ENCODE data around the gene ANKRD27. TPM values are rescaled to one million over a fixed set of nuclear protein-coding genes. Genes with fewer than 3 reads are reported as not detected.

Gene ANKRD27
- total RNA-seq, 1 donor from 2014 or later: 32.4 TPM

- DNase-seq (ENCODE audit: extremely low spot score in 2 of 2): no peak
- TF ChIP-seq, protein P1, sequence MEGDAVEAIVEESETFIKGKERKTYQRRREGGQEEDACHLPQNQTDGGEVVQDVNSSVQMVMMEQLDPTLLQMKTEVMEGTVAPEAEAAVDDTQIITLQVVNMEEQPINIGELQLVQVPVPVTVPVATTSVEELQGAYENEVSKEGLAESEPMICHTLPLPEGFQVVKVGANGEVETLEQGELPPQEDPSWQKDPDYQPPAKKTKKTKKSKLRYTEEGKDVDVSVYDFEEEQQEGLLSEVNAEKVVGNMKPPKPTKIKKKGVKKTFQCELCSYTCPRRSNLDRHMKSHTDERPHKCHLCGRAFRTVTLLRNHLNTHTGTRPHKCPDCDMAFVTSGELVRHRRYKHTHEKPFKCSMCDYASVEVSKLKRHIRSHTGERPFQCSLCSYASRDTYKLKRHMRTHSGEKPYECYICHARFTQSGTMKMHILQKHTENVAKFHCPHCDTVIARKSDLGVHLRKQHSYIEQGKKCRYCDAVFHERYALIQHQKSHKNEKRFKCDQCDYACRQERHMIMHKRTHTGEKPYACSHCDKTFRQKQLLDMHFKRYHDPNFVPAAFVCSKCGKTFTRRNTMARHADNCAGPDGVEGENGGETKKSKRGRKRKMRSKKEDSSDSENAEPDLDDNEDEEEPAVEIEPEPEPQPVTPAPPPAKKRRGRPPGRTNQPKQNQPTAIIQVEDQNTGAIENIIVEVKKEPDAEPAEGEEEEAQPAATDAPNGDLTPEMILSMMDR (IDR thresholded peaks at IDR 0.05): no peak
- TF ChIP-seq POLR2AphosphoS5 (IDR thresholded peaks at IDR 0.05; ENCODE audit: insufficient read depth in 1 of 2, low read depth in 1 of 2) (no peak), POLR2A (IDR thresholded peaks at IDR 0.05) (no peak)
- Histone ChIP-seq H3K36me3 (peaks cover 0 to 65% of the 10 kb centered on the region in 2 donors), H3K4me1 (no peaks in the 10 kb centered on the region), H3K9me3 (no peaks in the 10 kb centered on the region), H3K4me3 (no peak overlapping the region), H3K27me3 (no peaks in the 10 kb centered on the region), H3K27ac (no peak overlapping the region)
- intact Hi-C loops (cut with DNase I): no loop called here
These were observed 43.6 kb downstream of the ANKRD27 start for GRCh38 chr19:32631381-32631780.

DNA sequence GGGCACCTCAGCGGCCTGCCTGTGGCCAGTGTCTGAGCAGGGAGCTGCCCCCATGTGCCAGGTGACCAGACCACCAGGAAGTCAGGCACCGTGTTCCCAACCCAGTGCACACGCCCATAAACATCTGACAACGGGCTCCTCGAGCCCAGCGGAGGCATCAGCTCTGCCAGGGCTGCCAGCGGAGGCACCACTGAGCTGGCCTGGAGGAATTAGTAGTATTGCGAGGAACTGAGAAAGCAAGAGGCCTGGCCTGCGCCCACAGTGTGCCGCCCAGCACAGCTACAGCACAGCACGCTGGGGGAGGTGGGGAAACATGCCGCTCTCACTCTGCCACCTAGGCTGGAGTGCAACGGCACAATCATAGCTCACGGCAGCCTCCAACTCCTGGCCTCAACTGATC, 44.6 kb downstream of the ANKRD27 start:
- H3K9me3 ChIP-seq: no peaks in the 10 kb centered on the region
- no peak overlapping the region for H3K4me3 ChIP-seq
- H3K27me3 ChIP-seq: no peaks in the 10 kb centered on the region
- H3K36me3 ChIP-seq: peaks cover 0 to 66% of the 10 kb centered on the region in 2 donors
- no peak for DNase-seq (ENCODE audit: extremely low spot score in 2 of 2)
- no peaks in the 10 kb centered on the region for H3K4me1 ChIP-seq
- H3K27ac ChIP-seq: no peak overlapping the region
- TF ChIP-seq, protein P1 (IDR thresholded peaks at IDR 0.05): no peak
- TF ChIP-seq POLR2AphosphoS5 (IDR thresholded peaks at IDR 0.05; ENCODE audit: insufficient read depth in 1 of 2, low read depth in 1 of 2) (no peak), POLR2A (IDR thresholded peaks at IDR 0.05) (no peak)
- intact Hi-C loops (cut with DNase I): no loop called here

DNA sequence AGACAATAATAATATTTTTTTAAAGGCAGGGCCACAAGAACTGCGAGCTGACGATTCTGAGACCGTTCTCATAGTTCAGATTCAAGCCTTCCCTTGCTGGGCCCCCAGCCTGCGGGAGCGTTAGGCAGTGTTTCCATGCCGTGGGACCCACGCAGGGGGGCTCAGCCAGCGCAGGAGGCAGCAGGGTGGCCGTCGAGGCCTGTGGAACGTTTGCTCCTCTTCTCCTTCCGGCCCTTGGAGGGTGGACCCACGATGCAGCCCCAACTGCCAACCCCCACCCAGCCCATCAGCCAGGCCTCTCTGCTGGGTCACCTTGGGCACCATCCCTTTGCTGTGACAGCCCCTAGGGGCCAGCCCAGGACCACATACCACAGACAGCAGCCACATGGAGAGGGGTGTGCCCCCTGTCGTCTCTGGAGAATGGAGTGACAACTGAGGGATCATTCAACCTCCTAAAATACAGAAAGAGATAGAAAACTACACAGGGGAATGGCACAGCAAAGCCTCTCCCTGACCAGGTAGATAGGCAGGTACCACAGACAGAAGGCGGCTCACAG, 47.2 kb downstream of the ANKRD27 start:
- TF ChIP-seq, protein P1 (IDR thresholded peaks at IDR 0.05): no peak
- no peak for TF ChIP-seq POLR2A (IDR thresholded peaks at IDR 0.05)
- no peak for TF ChIP-seq POLR2AphosphoS5 (IDR thresholded peaks at IDR 0.05; ENCODE audit: insufficient read depth in 1 of 2, low read depth in 1 of 2)
- peaks cover 0 to 86% of the 10 kb centered on the region in 2 donors for H3K36me3 ChIP-seq
- intact Hi-C loops (cut with DNase I): no loop called here

DNA sequence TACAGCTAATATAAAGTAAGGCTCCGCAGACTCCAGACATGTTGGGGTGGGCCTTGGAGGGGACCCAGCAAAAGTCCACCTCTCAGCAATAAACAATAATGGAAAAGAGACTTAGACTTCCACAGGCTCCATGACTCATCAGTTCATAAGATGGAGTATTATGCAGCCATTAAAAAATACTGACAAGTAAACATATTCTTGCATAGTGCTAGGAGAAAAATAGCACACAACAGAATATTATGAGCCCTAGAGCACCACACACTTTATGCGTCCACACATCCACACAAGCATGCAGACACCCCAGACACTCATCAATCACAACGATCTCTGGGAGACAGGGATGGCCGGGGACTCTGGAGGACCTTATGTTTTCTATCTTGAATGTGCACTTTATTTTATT, 48.0 kb downstream of the ANKRD27 start:
- intact Hi-C loops (cut with DNase I): no loop called here
- H3K36me3 ChIP-seq: peaks cover 0 to 83% of the 10 kb centered on the region in 2 donors
- TF ChIP-seq POLR2A (IDR thresholded peaks at IDR 0.05): no peak
- TF ChIP-seq POLR2AphosphoS5 (IDR thresholded peaks at IDR 0.05; ENCODE audit: insufficient read depth in 1 of 2, low read depth in 1 of 2): no peak
- TF ChIP-seq, protein P1 (IDR thresholded peaks at IDR 0.05): no peak

More for the DNA sequence above, 47.2 kb downstream of the ANKRD27 start:
- Histone ChIP-seq H3K4me1 (no peaks in the 10 kb centered on the region), H3K27me3 (no peaks in the 10 kb centered on the region), H3K9me3 (no peaks in the 10 kb centered on the region), H3K4me3 (no peak overlapping the region), H3K27ac (no peak overlapping the region)
- DNase-seq (ENCODE audit: extremely low spot score in 2 of 2): no peak

GRCh38 chr19:32624410-32624809, 50.6 kb downstream of the ANKRD27 start:
- no peaks in the 10 kb centered on the region for H3K4me1 ChIP-seq
- DNase-seq (ENCODE audit: extremely low spot score in 2 of 2): no peak
- peaks cover 0 to 72% of the 10 kb centered on the region in 2 donors for H3K36me3 ChIP-seq
- no peak overlapping the region for H3K4me3 ChIP-seq
- TF ChIP-seq POLR2A (IDR thresholded peaks at IDR 0.05): no peak
- TF ChIP-seq, protein P1 (IDR thresholded peaks at IDR 0.05): no peak
- TF ChIP-seq POLR2AphosphoS5 (IDR thresholded peaks at IDR 0.05; ENCODE audit: insufficient read depth in 1 of 2, low read depth in 1 of 2): no peak
- H3K27ac ChIP-seq: no peak overlapping the region
- intact Hi-C loops (cut with DNase I): no loop called here
- H3K9me3 ChIP-seq: no peaks in the 10 kb centered on the region
- no peaks in the 10 kb centered on the region for H3K27me3 ChIP-seq

More for the DNA sequence above, 48.0 kb downstream of the ANKRD27 start:
- Histone ChIP-seq H3K9me3 (no peaks in the 10 kb centered on the region), H3K4me3 (no peak overlapping the region), H3K4me1 (no peaks in the 10 kb centered on the region), H3K27ac (no peak overlapping the region), H3K27me3 (no peaks in the 10 kb centered on the region)
- DNase-seq (ENCODE audit: extremely low spot score in 2 of 2): no peak
